Astrocyte (in vitro differentiated cells and primary cell): ENCODE results near the gene TTC31. TPM values are rescaled to one million over a fixed set of nuclear protein-coding genes. Genes with fewer than 3 reads are reported as not detected.

Experiments
- DNase-seq: peaks from one replicate; pipeline ENCODE4 v3.0.0-alpha.2; 2010; ENCODE audit warnings: low read depth
- FAIRE-seq: peaks from 2 replicates; lab custom pipeline; 2011; peaks lifted over from hg19 to GRCh38; lab: Jason Lieb, UNC
- H2AFZ ChIP-seq: 2 replicates; pipeline ENCODE4 v1.6.0; 2012; ENCODE audit warnings: low read depth, low read length, inconsistent platforms
- H3K27ac ChIP-seq: 2 replicates; pipeline ENCODE4 v1.5.1; 2011; ENCODE audit warnings: low read depth, low read length, inconsistent platforms
- H3K27me3 ChIP-seq: 2 replicates; pipeline ENCODE4 v1.6.0; 2011; ENCODE audit warnings: low read length, inconsistent platforms; ENCODE audit not compliant: insufficient read depth
- H3K36me3 ChIP-seq: 2 replicates; pipeline ENCODE4 v1.5.1; 2011; ENCODE audit warnings: low read length, inconsistent platforms; ENCODE audit not compliant: insufficient read depth
- H3K4me1 ChIP-seq: 2 replicates; pipeline ENCODE4 v1.5.1; 2011; ENCODE audit warnings: low read length, inconsistent platforms; ENCODE audit not compliant: insufficient read depth
- H3K4me2 ChIP-seq: 2 replicates; pipeline ENCODE4 v1.6.0; 2012; ENCODE audit warnings: low read length, inconsistent platforms
- H3K4me3 ChIP-seq: 2 replicates; pipeline ENCODE4 v1.5.1; 2011; ENCODE audit warnings: low read depth, mild to moderate bottlenecking, low read length, inconsistent platforms; ENCODE audit not compliant: insufficient read depth
- H3K79me2 ChIP-seq: 2 replicates; pipeline ENCODE4 v1.6.0; 2012; ENCODE audit warnings: mild to moderate bottlenecking, low read length, inconsistent platforms; ENCODE audit not compliant: insufficient read depth
- H3K9ac ChIP-seq: 2 replicates; pipeline ENCODE4 v1.6.0; 2012; ENCODE audit warnings: mild to moderate bottlenecking, low read length, inconsistent platforms
- H3K9me3 ChIP-seq: 2 replicates; pipeline ENCODE4 v1.5.1; 2012; ENCODE audit warnings: low read depth, mild to moderate bottlenecking, low read length, inconsistent platforms; ENCODE audit not compliant: insufficient read depth
- H4K20me1 ChIP-seq: 2 replicates; pipeline ENCODE4 v1.6.0; 2012; ENCODE audit warnings: low read length, inconsistent platforms; ENCODE audit not compliant: insufficient read depth
- H3K27ac Mint-ChIP-seq: one replicate; pipeline ENCODE4 v1.8.0; 2021; ENCODE audit warnings: mild to moderate bottlenecking, mixed read lengths; ENCODE audit not compliant: unreplicated experiment
- H3K27me3 Mint-ChIP-seq: one replicate; pipeline ENCODE4 v1.8.0; 2021; ENCODE audit warnings: low read depth, mixed read lengths; ENCODE audit not compliant: unreplicated experiment
- H3K36me3 Mint-ChIP-seq: one replicate; pipeline ENCODE4 v1.8.0; 2021; ENCODE audit warnings: low read depth, mixed read lengths; ENCODE audit not compliant: unreplicated experiment
- H3K4me1 Mint-ChIP-seq: one replicate; pipeline ENCODE4 v1.8.0; 2021; ENCODE audit warnings: low read depth, mixed read lengths; ENCODE audit not compliant: unreplicated experiment
- H3K4me3 Mint-ChIP-seq: one replicate; pipeline ENCODE4 v1.8.0; 2021; ENCODE audit warnings: mild to moderate bottlenecking, moderate library complexity, mixed read lengths; ENCODE audit not compliant: unreplicated experiment
- H3K9me3 Mint-ChIP-seq: one replicate; pipeline ENCODE4 v1.8.0; 2021; ENCODE audit warnings: mild to moderate bottlenecking, mixed read lengths; ENCODE audit not compliant: unreplicated experiment
- EZH2 ChIP-seq: IDR thresholded peaks from 2 replicates; pipeline ENCODE4 v1.6.1; 2012; ENCODE audit warnings: mild to moderate bottlenecking, low read length, inconsistent platforms; ENCODE audit not compliant: insufficient read depth
- total RNA-seq: library from RNA; stranded (reverse); gene quantifications from 2 replicates; pipeline ENCODE4 v1.2.1, GENCODE V29; 2021
- TF ChIP-seq, protein P1 (sequence below): IDR thresholded peaks from 2 replicates; pipeline ENCODE4 v1.5.1; 2011; ENCODE audit warnings: low read depth, mild to moderate bottlenecking, inconsistent platforms, low read length, moderate library complexity; ENCODE audit not compliant: insufficient read depth

The TTC31 gene
- total RNA-seq, 1 donor from 2014 or later, result 12.0 TPM

DNA sequence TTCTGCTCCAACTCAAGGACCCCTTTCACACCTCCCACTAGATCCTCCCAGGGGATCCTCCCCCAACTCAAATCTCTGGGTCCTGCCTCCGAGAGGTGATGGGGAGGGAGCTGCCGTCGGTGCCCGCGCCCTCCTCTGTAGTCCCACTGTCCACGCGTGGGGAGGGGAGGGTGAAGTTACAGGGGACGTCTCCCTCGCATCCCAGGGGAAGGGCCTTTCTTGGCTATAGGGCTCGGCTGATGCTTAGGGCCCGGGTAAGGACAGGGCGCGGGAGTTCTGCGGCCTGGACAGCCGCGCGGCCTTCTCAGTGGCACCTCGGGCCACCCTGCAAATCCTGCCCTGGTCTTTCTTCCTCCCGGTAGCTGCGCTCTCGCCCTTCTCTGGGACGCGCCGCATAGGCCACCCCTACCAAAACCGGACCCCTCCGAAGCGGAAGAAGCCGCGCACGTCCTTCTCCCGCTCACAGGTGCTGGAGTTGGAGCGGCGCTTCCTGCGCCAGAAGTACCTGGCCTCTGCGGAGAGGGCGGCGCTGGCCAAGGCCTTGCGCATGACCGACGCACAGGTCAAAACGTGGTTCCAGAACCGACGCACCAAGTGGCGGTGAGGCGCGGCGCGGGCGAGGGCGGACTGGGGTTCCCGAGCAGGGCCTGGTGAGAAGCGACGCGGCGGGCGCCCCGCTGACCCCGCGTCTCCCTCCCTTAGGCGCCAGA lies 32.5 kb downstream of the TTC31 start:
- peaks cover 80% of the 10 kb centered on the region for H3K27me3 Mint-ChIP-seq
- H2AFZ ChIP-seq, result peak overlapping the region; percentile 63
- FAIRE-seq (no peak), DNase-seq (no peak)
- no peaks in the 10 kb centered on the region for H3K36me3 ChIP-seq
- peaks cover 11% of the 10 kb centered on the region for H3K4me1 ChIP-seq
- no peak overlapping the region for H3K27ac ChIP-seq
- TF ChIP-seq EZH2, result peak; percentile 96
- TF ChIP-seq, protein P1, sequence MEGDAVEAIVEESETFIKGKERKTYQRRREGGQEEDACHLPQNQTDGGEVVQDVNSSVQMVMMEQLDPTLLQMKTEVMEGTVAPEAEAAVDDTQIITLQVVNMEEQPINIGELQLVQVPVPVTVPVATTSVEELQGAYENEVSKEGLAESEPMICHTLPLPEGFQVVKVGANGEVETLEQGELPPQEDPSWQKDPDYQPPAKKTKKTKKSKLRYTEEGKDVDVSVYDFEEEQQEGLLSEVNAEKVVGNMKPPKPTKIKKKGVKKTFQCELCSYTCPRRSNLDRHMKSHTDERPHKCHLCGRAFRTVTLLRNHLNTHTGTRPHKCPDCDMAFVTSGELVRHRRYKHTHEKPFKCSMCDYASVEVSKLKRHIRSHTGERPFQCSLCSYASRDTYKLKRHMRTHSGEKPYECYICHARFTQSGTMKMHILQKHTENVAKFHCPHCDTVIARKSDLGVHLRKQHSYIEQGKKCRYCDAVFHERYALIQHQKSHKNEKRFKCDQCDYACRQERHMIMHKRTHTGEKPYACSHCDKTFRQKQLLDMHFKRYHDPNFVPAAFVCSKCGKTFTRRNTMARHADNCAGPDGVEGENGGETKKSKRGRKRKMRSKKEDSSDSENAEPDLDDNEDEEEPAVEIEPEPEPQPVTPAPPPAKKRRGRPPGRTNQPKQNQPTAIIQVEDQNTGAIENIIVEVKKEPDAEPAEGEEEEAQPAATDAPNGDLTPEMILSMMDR, result no peak
- H3K9me3 ChIP-seq, result no peaks in the 10 kb centered on the region
- peaks cover 6% of the 10 kb centered on the region for H4K20me1 ChIP-seq
- no peaks in the 10 kb centered on the region for H3K36me3 Mint-ChIP-seq
- peaks cover 8% of the 10 kb centered on the region for H3K9me3 Mint-ChIP-seq
- H3K9ac ChIP-seq, result no peak overlapping the region
- no peak overlapping the region for H3K4me3 ChIP-seq
- no peak overlapping the region for H3K27ac Mint-ChIP-seq
- no peaks in the 10 kb centered on the region for H3K79me2 ChIP-seq
- peak overlapping the region; percentile 51 for H3K4me2 ChIP-seq
- no peaks in the 10 kb centered on the region for H3K4me1 Mint-ChIP-seq
- H3K27me3 ChIP-seq, result peaks cover 91% of the 10 kb centered on the region
- no peak overlapping the region for H3K4me3 Mint-ChIP-seq

DNA sequence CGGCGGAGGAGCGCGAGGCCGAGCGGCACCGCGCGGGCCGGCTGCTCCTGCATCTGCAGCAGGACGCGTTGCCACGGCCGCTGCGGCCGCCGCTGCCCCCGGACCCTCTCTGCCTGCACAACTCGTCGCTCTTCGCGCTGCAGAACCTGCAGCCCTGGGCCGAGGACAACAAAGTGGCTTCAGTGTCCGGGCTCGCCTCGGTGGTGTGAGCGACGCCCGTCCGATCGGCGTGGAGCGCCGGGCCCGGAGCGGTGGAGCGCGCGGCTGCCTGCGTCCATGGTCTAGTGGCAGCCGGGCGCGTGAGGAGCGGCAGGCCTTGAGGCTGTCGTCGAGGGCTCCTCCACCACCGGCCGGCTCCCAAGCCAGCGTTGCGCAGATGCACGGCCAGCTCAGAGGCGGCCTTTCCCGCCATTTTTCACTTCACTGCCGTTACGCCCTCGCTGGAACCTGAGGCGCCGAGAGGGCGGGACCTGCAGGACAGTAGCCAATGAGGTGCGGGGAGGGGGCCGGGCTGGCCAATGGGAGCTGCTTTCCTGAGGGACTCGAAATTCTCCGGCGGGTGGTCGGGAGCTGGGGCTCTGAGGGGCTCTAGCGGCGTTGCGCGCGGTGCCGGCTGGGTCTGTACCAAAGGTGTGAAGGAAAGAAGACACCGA lies 33.2 kb downstream of the TTC31 start:
- Mint-ChIP-seq H3K27me3 (peaks cover 76% of the 10 kb centered on the region), H3K36me3 (no peaks in the 10 kb centered on the region), H3K9me3 (peaks cover 8% of the 10 kb centered on the region), H3K4me3 (no peak overlapping the region), H3K4me1 (no peaks in the 10 kb centered on the region), H3K27ac (no peak overlapping the region)
- peaks cover 91% of the 10 kb centered on the region for H3K27me3 ChIP-seq
- FAIRE-seq, result no peak
- H3K4me1 ChIP-seq, result peaks cover 10% of the 10 kb centered on the region
- no peaks in the 10 kb centered on the region for H3K79me2 ChIP-seq
- no peaks in the 10 kb centered on the region for H3K36me3 ChIP-seq
- H3K4me2 ChIP-seq, result peak overlapping the region; percentile 51
- no peak overlapping the region for H3K4me3 ChIP-seq
- peak; percentile 82 for TF ChIP-seq EZH2
- TF ChIP-seq, protein P1, result no peak
- H4K20me1 ChIP-seq, result peaks cover 6% of the 10 kb centered on the region
- no peak for DNase-seq
- H3K9ac ChIP-seq, result no peak overlapping the region
- peak overlapping the region; percentile 63 for H2AFZ ChIP-seq
- H3K27ac ChIP-seq, result no peak overlapping the region
- no peaks in the 10 kb centered on the region for H3K9me3 ChIP-seq

DNA sequence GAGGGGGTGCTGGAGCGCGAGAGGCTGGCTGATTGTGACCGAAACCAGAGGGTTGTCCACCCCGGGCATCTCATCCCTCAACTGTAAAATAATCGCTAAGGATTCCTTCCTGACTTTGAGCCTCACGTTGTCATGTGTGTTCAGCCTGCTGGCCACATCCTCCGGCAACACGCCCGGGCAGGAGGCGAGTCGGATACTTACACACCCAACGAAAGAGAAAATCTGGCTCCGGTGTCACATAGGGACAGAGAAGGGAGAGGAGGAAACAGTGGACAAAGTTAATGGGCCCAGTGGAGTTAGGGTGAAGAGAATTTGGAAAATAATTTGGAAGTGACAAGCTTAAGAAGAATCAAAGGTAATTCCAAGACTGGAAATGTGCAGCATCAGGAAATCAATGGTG lies 33.8 kb downstream of the TTC31 start:
- peaks cover 8% of the 10 kb centered on the region for H3K9me3 Mint-ChIP-seq
- H3K27ac Mint-ChIP-seq, result no peak overlapping the region
- no peak overlapping the region for H3K9ac ChIP-seq
- peaks cover 6% of the 10 kb centered on the region for H4K20me1 ChIP-seq
- no peaks in the 10 kb centered on the region for H3K9me3 ChIP-seq
- H3K27ac ChIP-seq, result no peak overlapping the region
- H2AFZ ChIP-seq, result no peak overlapping the region
- no peaks in the 10 kb centered on the region for H3K4me1 Mint-ChIP-seq
- peaks cover 85% of the 10 kb centered on the region for H3K27me3 ChIP-seq
- TF ChIP-seq EZH2, result no peak
- TF ChIP-seq, protein P1, result no peak
- DNase-seq, result no peak
- no peak overlapping the region for H3K4me3 Mint-ChIP-seq
- no peak for FAIRE-seq
- H3K4me2 ChIP-seq, result peak overlapping the region; percentile 51
- no peaks in the 10 kb centered on the region for H3K36me3 Mint-ChIP-seq
- no peak overlapping the region for H3K4me3 ChIP-seq
- peaks cover 5% of the 10 kb centered on the region for H3K4me1 ChIP-seq
- H3K36me3 ChIP-seq, result no peaks in the 10 kb centered on the region
- peaks cover 75% of the 10 kb centered on the region for H3K27me3 Mint-ChIP-seq
- H3K79me2 ChIP-seq, result no peaks in the 10 kb centered on the region
